DND-41 (cell line): ENCODE results near the gene CREG1.

Experiments
- CTCF ChIP-seq: IDR thresholded peaks from 2 replicates; pipeline ENCODE4 v1.5.1; 2012; ENCODE audit warnings: borderline replicate concordance, low read length, moderate library complexity, mild to moderate bottlenecking; ENCODE audit not compliant: poor library complexity, severe bottlenecking; ENCODE audit errors: extremely low read depth
- EZH2 ChIP-seq: IDR thresholded peaks from 3 replicates; pipeline ENCODE4 v1.6.1; 2012; ENCODE audit warnings: borderline replicate concordance, low read depth, mild to moderate bottlenecking, moderate library complexity, low read length, inconsistent platforms; ENCODE audit not compliant: severe bottlenecking

DNA sequence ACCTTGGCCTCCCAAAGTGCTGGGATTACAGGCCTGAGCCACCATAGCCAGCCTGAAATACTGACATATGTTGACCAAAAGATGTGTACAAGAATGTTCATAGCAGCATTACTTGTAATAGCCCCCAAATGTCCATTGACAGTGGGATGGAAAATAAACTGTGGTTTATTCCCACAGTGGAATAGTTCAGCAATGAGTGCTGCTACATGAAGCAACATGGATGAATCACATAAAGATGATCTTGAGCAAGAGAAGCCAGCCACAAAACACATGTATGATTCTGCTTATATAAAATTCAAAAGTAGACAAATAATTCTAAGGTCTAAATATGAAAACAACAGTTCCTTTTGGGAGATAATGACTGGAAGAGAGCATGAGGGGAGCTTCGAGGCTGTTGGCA, 9.1 kb upstream of the CREG1 start:
- no peak for TF ChIP-seq CTCF
- TF ChIP-seq EZH2, result no peak
